22Rv1 (cell line): ENCODE data around the gene NPHS1.

ENCODE experiments used
- ZFX ChIP-seq: fragments of 450-650 bp; IDR thresholded peaks from 2 replicates; pipeline ENCODE4 v1.6.1; 2017; ENCODE audit warnings: antibody characterized with exemption, borderline replicate concordance
- TF ChIP-seq, protein P1 (sequence below): fragments of 450-650 bp; IDR thresholded peaks from 2 replicates; pipeline ENCODE4 v1.5.1; 2017; ENCODE audit warnings: mild to moderate bottlenecking

DNA sequence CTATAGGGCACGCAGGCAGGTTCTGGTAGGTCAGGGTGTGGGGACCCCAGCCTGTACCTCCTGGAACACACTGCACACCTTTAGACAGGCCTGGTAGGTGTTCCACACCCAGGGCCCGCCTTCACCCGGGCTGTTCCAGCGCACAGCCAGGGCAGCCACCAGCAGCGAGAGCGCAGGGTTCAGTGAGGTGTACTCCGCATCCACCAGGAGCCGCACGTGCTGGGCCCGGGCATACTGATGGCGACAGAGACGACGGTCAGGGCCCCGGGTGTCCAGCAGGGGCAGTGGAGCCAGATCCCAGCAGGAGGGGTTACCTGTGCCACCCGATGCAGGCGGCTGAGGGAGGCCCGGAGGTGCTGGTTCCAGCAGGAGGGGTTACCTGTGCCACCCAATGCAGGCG is 45.7 kb downstream of the NPHS1 start:
- TF ChIP-seq, protein P1, sequence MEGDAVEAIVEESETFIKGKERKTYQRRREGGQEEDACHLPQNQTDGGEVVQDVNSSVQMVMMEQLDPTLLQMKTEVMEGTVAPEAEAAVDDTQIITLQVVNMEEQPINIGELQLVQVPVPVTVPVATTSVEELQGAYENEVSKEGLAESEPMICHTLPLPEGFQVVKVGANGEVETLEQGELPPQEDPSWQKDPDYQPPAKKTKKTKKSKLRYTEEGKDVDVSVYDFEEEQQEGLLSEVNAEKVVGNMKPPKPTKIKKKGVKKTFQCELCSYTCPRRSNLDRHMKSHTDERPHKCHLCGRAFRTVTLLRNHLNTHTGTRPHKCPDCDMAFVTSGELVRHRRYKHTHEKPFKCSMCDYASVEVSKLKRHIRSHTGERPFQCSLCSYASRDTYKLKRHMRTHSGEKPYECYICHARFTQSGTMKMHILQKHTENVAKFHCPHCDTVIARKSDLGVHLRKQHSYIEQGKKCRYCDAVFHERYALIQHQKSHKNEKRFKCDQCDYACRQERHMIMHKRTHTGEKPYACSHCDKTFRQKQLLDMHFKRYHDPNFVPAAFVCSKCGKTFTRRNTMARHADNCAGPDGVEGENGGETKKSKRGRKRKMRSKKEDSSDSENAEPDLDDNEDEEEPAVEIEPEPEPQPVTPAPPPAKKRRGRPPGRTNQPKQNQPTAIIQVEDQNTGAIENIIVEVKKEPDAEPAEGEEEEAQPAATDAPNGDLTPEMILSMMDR: no peak
- no peak for TF ChIP-seq ZFX
